ENCODE data around the gene TRIM38.

DNA sequence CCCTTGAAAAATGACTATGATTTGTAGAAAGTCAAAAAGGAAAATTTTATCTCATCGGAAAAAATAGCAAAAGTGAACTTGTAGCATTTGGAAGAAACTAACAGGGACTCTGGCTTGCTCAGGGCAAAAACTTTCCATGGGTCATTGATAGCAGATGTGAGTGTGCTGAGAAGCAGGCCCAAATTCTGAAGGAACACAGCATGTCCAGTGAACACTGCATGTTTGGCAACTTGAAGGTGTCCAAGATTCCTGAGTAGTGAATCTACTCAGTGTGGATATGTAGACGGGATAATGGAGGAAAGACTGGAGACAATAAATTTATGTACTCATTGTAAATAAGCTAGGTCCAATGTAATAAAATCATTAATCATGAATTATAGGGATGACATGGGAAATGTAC, 40.3 kb upstream of the TRIM38 start:
- TF ChIP-seq POLR2A (IDR thresholded peaks at IDR 0.05; ENCODE audit: low read depth, low read length) (no peak), TAF1 (IDR thresholded peaks at IDR 0.05; ENCODE audit: borderline replicate concordance, low read depth, low read length) (no peak), POLR2AphosphoS5 (IDR thresholded peaks at IDR 0.05; ENCODE audit: low read depth, low read length) (no peak)
